ENCODE measurements around the gene JARID2.
"Not testable (repeated sequence)": the region's sequence is repeated elsewhere in the genome, so short reads cannot be mapped to it uniquely, and the experiment has no call there.

The JARID2 gene

DNA sequence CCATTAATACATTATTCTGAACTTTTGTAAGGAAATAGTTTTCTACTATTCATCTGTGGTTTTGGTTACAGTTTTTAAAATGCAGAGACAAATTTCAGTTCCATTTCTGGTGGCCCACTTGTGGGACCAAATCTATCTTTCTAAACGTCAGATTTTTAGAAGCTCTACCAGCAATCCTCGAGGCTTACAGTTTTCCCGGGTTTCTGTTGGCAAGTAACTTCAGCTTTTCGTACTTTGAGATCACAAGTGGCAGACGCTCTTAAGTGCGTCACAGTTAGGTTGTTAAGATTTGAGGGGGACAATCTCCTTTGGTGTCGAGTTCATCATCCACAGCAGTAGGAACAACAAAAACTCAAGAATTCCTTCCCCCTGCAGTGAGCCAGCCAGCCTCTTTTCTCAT is 60.0 kb downstream of the JARID2 start:
- in situ Hi-C loops (cut with HindIII; ENCODE audit: low sequenced_read_pairs): no loop called here

DNA sequence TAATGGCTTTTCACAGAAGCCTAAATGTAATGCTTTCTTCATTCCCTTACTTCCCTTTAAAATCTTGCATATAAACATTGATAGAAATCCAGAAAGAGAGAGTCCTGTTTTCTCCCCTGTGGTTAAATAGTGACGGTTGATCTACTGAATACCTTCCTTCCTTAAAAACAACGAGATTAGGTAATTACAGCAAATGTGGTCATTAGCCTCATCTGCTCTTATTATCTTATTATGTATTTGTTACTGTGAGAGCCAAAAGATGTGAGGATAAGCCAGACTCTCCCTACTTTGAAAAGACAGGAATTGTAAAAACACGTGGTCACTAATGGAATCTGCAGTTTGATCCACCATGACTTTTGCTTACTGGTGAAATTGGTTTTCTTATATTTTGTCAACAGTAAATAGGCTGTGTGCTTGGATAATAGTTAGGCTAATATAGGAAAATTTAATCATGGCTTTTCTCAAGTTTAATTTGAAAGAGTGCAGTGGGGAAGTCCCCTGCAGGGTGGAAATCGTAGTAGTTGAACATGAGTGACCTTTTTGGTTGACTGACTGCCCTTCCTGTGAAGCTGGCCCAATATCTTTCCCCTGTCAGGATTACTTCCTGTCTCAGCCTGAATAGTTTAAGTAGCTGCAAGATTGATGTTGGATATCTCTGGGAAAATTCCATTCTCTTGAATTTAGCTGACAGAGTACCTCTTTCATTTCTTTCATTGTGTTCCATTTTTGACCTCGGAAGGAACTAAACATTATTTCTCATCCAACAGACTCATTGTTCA is 62.8 kb downstream of the JARID2 start:
- in situ Hi-C loops (cut with HindIII; ENCODE audit: low sequenced_read_pairs): no loop called here

DNA sequence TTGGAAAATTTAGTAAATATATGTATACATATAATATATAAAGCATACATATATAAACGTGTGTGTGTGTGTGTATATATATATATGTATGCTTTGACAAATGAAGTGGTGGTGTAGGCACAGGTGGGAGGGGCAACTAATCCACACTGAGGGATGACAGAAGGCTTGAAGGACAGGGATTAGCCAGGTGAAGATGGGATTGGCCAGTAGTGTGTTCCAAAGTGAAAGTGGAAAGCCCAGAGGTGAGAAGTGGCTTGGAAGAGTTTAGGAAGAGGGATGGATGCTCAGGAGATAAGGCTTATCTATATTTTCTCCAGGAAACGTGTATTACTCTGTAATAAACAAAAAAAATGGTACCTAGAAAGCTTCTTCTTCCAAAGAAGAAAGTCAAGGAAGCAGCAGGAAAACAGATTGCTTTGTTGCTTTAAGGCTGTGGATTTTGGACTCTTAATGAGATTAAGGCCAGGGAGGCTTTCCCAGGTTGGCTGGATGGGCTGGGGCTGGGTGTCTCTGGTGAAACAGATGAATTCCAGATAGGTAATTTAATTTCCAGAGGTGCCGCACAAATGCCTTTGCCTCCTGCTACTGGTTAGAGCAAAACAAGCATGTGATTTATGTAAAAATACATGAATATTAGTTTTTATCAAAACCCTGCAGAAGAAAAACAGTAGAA is 63.9 kb downstream of the JARID2 start:
- in situ Hi-C loops (cut with HindIII; ENCODE audit: low sequenced_read_pairs): no loop called here

DNA sequence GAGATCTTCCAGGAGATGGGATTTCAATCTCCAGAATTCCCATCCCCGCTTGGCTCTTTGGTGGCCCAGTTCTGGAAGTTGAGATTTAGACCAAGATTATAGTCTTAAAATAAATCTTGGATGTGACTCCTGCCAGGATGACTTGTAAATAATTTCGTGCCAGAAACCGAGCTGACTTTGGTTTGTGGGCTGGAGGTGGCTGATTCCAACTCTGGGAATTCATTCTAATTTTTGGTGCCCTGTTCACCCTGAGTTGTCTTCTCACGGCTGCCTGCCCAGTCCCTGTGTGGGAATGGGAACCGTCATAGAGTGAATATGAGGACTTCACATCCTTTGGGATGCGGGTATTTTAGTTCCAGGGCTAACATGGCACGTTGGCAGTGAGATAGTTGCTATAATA is 64.8 kb downstream of the JARID2 start:
- in situ Hi-C loops (cut with HindIII; ENCODE audit: low sequenced_read_pairs): no loop called here

DNA sequence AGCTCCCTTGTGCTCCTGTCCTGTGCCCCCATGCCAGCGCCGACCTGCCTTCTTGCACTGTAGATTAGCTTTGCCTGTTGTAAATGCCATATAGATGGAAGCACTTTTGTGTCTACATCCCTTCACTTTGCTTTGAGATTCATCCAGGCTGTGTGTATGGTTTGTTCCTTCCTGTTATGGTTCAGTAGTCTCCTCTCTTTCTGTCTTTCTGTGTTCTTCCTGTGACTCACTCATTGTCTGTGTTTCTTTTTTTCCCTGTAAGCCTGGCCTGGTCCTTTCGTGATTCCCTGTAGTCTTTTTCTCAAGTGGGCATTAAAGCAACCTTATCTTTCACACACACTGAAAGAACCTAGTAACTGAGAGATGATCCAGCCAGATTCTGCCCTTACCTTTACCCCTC is 66.6 kb downstream of the JARID2 start:
- in situ Hi-C loops (cut with HindIII; ENCODE audit: low sequenced_read_pairs): no loop called here

DNA sequence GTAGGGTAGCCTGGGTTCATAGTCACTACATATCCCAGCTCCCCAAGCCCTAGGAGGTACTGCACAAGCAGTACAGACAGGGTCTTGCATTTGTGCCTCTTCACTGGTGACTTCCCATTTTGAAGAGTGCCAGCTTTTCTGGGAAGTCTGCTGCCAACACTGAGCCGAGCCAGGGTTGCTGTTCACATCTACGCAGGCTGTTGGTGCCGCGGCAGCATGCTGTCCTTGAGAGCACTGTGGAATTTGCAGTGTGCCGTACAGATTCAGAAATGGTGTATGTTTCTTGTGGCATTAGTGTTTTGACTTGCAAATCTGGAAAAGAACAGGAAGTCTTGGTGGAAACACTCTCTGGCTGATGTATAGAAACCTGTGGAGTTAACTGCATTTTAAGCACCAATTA is 67.5 kb downstream of the JARID2 start:
- in situ Hi-C loops (cut with HindIII; ENCODE audit: low sequenced_read_pairs): no loop called here

DNA sequence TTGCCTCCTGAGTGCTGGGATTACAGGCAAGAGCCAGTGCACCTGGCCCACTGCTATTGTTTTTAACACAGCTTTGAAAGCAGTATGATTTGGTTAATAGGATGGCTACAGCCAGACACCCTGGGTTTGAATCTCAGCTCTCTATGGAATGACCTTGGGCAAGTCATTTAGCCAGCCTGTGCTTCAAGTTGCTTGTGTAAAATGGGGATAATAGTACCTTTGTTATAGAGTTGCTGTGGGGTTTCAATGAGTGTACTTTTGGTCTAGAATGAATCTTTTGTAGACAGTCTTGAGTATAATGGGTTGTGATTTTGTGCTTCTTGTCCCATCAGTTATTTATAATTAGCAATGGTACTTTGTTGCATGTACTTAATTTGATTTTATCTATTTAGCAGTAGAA is 70.9 kb downstream of the JARID2 start:
- in situ Hi-C loops (cut with HindIII; ENCODE audit: low sequenced_read_pairs): no loop called here

DNA sequence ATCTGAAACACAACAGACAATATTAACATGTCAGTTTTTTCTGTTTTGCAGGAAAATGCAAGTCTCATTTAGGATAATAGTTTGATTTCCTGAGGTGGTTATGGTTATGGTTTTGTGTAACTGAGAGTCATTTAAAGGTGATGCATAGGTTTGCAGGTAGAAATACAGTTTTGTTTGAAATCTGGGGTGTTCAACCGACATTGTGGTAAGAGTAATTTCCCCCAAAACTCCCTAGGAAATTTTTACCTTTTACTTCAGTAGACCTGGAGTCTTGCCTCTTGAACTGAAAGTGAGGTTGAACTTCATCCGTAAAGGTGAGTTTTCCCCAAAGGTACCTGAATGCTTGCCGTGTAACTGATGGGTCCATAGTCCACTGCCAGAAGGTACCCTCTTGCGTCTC is 71.4 kb downstream of the JARID2 start:
- in situ Hi-C loops (cut with HindIII; ENCODE audit: low sequenced_read_pairs): no loop called here

DNA sequence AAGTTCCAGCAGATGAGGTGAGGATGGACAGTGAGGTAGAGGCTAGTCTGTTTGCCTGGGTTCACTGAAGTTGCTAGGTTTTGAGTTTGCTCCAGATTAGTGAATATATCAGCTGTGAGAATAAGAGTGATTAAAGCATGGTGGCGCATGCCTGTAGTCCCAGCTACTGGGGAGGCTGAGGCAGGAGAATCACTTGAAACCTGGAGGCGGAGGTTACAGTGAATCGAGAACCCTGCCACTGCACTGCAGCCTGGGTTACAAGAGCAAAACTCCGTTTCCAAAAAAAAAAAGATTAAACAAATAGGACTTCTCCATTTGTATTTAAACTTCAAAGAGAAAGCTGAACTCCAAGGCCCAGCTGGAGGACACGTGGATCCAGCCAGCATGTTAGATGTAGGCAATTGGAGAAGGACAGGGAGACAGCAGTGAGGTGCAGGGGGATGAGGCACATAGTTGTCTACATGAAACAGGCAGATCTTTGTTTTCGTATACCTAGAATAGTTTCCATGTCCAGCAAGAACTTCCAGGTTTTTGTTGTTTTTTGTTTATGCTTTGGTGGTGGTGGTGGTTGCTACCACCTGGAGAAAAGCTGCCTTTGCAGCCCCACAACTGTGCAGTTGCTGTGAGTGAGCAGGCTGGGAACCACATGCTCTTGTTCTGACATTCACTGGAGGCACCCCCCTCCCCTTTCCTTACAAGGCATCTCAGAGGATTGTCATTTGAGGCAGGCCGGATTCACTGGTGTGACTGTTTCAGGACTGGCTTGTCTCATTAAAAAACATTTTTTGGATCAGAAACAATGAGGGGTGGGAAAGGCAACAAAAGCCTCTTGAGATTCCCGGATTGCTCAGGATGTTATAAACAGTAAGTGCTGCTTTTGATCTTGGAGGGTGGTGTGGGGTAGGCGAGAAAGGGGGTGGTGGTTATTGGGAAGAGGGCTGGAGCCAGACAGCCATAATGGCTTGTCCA is 72.3 kb downstream of the JARID2 start:
- in situ Hi-C loops (cut with HindIII; ENCODE audit: low sequenced_read_pairs): no loop called here

DNA sequence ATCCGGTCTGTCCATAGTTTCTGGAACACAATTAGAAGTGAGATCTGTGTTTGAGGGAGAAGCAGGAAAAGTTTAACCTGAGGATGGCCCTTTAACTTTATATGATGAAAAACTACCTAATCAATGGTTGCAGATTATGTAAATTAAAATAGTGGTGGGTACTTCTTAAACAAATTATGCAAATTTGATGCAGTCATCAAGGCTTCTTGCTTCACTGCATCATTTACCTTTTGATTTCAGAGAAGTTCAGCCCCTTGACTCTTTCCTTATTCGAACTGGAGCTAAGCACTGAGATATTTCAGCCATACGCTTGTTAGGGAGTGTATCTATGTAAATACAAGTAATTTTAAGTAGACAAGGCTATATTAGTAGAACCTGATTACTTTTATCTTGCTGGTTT is 73.8 kb downstream of the JARID2 start:
- in situ Hi-C loops (cut with HindIII; ENCODE audit: low sequenced_read_pairs): no loop called here

DNA sequence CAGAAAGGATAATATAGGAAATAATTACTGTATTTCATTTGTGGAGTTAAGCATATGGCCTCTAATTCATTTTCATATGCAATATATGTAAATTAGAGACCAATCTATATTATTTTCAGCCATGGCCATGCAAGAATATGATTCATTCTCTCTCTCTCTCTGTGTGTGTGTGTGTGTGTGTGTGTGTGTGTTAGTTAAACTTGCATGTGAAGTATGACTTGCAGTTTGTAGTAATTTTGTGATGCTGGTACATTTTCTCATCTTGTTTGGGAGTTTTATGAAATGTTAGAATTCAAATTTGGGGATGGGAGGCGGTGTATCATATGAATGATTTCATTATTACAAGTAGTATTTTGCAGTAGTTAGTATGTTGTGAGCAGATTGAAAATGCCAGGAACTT is 74.8 kb downstream of the JARID2 start:
- in situ Hi-C loops (cut with HindIII; ENCODE audit: low sequenced_read_pairs): no loop called here

DNA sequence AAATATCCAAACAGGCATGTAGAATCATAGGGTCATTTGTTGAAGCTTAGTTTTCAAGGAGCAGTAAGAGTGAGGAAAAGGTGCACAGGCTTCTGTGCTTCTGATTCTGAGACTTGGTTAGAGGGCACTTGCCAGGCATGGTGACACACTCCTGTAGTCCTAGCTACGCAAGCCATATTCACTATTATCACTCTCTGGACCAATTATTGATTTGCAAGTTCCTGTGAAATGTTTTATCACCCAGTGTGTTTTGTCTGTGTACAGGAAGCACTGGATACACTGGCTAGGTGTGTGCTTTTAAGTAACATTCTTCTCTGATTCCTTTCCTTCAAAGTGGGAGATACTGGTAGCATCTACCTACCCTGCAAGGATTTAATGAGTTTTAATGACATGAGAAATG is 76.3 kb downstream of the JARID2 start:
- in situ Hi-C loops (cut with HindIII; ENCODE audit: low sequenced_read_pairs): no loop called here

DNA sequence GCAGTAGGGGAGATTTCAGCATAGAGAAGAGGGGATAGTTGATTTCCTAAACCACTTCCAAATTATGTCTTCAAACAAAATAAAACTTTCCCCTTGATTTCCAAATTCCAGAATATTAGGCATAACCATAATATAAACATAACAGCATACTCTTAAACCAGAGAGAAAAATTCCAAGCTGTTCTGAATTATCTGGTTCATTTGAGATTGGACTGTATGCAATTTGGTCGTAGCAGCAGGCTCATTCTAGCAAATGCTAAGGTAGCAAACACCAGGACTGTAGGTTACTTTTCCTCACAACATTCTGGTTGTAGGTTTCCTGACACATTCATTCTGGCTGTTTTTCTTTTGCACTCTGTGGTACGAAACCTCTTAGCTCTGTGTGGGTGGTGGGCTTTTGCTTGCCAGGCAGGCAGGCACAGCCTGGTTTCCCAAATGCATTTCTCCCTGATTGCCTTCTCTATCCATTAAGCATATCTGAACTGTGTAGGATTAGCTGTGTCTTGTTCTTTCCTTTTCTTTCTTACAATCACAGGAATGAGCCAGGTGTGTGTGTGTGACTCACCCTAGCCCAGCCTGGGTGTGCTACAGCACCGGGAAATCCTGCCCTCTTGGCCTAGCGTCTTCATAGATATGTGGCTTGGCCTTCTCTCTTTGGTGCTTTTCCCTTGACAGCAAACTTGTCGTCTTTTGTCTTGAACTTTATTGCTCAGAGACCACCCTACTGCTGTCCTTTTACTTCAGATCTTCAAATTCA is 77.1 kb downstream of the JARID2 start:
- in situ Hi-C loops (cut with HindIII; ENCODE audit: low sequenced_read_pairs): no loop called here

DNA sequence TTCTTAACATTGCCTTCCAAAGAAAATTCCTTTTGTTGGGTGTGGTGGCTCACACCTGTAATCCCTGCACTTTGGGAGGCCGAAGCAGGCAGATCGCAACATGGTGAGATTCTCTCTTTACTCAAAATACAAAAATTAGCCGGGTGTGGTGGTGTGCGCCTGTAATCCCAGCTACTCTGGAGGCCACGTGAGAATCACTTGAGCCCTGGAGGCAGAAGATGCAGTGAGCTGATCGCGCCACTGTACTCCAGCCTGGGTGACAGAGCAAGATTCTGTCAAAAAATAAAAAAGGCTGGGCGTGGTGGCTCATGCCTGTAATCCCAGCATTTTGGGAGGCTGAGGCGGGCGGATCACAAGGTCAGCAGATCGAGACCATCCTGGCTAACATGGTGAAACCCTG is 77.7 kb downstream of the JARID2 start:
- in situ Hi-C loops (cut with HindIII; ENCODE audit: low sequenced_read_pairs): not testable (repeated sequence)

DNA sequence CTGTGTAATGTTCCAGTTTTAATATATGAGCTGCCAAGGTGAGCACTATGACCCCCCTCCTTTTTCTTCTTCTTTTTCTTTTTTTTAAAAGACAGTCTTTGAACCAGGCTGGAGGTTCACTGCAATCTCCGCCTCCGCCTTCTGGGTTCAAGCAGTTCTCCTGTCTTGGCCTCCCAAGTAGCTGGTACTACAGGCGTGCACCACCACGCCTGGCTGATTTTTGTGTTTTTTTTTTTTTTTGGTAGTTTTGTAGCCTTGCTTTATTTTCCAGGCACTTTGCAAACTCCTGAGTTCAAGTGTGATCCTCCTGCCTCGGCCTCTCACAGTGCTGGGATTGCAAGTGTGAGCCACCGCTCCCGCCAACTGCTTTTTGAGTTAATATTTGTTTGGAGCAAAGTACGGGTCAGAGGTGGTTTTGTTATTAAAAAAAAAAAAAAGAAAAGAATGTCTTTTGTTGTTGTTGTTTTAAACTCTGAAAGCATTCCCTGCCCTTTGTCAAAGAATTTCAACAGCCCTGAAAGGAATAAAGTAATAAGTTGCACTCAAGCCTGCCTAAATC is 78.6 kb downstream of the JARID2 start:
- in situ Hi-C loops (cut with HindIII; ENCODE audit: low sequenced_read_pairs): no loop called here

DNA sequence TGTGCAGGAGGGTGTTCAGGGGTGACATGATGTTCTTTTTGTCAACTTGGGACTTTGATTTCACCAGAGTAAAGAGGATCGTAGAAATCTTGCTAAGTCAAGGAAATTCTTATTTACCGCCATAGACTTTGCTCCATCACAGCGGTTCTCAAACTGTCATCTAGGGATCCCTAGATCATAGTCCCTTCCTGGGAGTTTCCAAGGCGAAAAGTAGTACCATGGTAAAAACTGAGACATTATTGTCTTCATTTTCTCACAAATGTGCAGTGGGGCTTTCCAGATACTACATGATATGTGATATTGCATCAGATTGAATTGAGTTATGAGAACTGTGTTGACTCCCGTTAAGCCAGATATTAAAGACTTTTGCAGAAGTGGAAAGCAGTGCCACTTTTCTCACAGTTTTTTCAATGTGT is 79.7 kb downstream of the JARID2 start:
- in situ Hi-C loops (cut with HindIII; ENCODE audit: low sequenced_read_pairs): no loop called here

DNA sequence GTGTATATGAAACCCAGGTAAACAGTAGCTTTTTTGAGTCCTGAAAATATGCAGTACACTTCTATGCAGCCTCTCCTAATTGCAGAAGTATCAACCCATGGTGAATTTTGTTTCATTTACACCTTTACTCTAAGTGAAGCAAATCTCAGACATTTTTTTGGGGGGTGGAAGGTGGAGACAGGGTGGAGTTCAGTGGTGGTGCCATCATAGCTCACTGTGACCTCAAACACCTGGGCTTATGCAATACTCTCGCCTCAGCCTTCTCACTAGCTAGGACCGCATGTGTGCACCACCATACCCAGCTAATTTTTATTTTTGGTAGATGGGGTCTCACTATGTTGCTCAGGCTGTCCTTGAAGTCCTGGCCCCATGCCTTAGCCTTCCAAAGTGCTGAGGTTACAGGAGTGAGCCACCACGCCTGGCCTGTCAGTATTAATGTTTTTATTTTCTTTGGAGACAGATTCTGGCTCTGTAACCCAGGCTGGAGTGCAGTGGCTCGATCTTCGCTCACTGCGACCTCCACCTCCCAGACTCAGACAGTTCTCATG is 80.3 kb downstream of the JARID2 start:
- in situ Hi-C loops (cut with HindIII; ENCODE audit: low sequenced_read_pairs): no loop called here

DNA sequence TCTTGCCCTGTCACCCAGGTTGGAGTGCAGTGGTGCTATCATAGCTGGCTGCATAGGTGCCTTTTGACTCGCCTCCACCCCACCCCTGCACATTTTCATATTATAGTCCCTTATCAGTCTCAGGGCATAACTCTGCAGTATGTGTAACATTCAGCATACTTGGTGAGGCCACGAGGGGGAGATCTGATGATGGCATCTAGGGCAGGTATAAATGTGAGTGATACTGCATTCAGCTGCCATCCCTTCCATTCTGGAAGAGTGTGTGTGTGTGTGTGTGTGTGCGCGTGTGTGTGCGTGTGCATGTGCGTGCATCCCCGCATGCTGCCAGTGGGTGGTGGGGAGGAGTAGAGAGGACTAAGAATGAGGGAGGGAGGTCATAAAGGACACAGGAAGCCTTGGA is 81.4 kb downstream of the JARID2 start:
- in situ Hi-C loops (cut with HindIII; ENCODE audit: low sequenced_read_pairs): no loop called here

DNA sequence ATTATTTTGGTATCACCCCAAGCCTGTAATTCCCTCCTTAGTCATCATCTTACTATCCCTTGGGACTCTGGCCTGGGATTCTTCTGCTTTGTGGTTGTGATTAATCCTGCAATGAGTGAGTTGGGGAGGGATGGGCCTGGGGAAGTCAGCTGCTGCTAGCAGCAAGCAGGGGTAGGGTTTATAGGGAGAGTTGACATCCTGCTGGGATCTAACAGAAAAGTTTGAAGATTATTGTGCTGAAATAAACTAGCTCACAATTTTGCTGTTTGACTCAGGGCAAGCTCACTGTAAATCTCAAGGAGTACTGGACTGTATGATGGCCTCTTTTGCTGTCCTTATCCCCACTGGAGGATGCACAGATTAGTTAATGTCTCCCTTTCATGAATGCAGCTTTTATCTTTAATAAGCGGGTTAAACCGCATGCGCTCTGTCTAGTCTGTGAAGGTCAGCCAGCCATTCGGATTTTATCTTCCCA is 83.4 kb downstream of the JARID2 start:
- in situ Hi-C loops (cut with HindIII; ENCODE audit: low sequenced_read_pairs): no loop called here

Data from DLD1 (cell line).